Left ventricle myocardium inferior (tissue), 1 donor: ENCODE measurements around the gene SLC6A11. TPM values are rescaled to one million over a fixed set of nuclear protein-coding genes. Genes with fewer than 3 reads are reported as not detected.

Experiments used
- DNase-seq: peaks from one replicate; pipeline ENCODE4 v3.0.0-alpha.2; 2020
- H3K27ac ChIP-seq: fragments of 200-600 bp; replicated peaks from 2 replicates; pipeline ENCODE4 v1.8.0; 2021
- H3K27me3 ChIP-seq: fragments of 200-600 bp; 2 replicates; pipeline ENCODE4 v1.8.0; 2021; ENCODE audit warnings: low read depth
- H3K36me3 ChIP-seq: fragments of 200-600 bp; 2 replicates; pipeline ENCODE4 v1.8.0; 2021
- H3K4me1 ChIP-seq: fragments of 200-600 bp; 2 replicates; pipeline ENCODE4 v1.8.0; 2021
- H3K4me3 ChIP-seq: fragments of 200-600 bp; 2 replicates; pipeline ENCODE4 v1.8.0; 2021; ENCODE audit warnings: mild to moderate bottlenecking, moderate library complexity
- H3K9me3 ChIP-seq: fragments of 200-600 bp; replicated peaks from 2 replicates; pipeline ENCODE4 v1.8.0; 2021
- intact Hi-C: fragments of 100-400 bp; cut with micrococcal nuclease; formaldehyde crosslinking; loops from one replicate; pipeline ENCODE4 v1.11.0; 2022
- total RNA-seq: library from RNA; stranded (reverse); fragmentation: NEBNext Ultra II Directional; extraction: Animal tissue kit (Norgen Biotek cat#: 25700); gene quantifications from one replicate; pipeline ENCODE4 v1.2.1, GENCODE V29; 2021
- TF ChIP-seq, protein P1 (sequence below): fragments of 200-600 bp; IDR thresholded peaks from 2 replicates; pipeline ENCODE4 v1.8.0; 2021; ENCODE audit warnings: antibody characterized with exemption, mild to moderate bottlenecking, borderline replicate concordance
- donor health status: DM: no; HTN: yes; CAD: no; lungs with severe emphysema.

The SLC6A11 gene
- total RNA-seq, 1 donor from 2014 or later, result not detected

DNA sequence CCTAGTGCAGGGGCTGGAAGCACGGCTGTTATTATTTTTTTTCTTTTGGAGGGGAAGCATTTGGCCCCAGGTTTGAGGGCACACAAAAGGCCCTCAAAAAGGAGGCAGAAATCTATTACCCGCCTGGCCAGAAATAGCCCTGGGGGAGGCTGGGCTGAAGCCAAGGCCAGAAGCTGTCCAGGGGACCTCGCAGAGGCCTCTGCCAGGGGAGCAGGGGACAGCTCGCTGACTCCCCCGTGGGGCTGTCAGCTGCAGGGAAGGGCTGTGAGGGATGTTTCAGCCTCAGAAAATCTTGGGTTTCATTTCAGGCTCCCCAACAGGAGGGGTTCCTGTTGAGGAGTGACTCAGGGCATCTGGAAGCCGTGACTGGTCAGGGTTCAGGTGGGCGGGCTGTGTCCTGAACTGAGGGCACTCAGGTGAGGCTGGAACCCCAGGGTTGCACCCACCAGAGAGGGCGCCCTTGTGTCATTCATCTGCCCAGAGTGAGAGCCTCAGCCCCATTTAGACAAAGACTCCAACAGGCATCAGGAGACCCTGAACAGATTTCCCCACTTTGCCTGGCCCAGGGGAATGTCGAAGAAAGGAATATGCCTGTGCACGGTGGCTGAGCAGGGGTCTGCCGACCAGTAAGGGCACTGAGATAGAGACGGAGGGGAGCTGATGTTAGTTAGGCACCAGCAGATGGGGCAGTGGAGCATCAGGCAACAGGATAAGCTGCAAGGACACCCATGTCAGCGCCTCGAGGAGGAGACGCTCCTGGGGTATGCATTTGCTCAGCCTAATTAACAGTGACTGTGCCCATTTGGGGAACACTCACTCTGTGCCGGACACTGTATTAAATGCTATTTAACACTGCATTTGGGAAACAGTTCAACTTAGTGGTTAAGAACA lies 43.5 kb upstream of the SLC6A11 start:
- Histone ChIP-seq H3K27ac (no peak overlapping the region), H3K36me3 (no peaks in the 10 kb centered on the region), H3K27me3 (peaks cover 93% of the 10 kb centered on the region), H3K4me1 (no peaks in the 10 kb centered on the region), H3K9me3 (peaks cover 7% of the 10 kb centered on the region), H3K4me3 (no peak overlapping the region)
- TF ChIP-seq, protein P1, sequence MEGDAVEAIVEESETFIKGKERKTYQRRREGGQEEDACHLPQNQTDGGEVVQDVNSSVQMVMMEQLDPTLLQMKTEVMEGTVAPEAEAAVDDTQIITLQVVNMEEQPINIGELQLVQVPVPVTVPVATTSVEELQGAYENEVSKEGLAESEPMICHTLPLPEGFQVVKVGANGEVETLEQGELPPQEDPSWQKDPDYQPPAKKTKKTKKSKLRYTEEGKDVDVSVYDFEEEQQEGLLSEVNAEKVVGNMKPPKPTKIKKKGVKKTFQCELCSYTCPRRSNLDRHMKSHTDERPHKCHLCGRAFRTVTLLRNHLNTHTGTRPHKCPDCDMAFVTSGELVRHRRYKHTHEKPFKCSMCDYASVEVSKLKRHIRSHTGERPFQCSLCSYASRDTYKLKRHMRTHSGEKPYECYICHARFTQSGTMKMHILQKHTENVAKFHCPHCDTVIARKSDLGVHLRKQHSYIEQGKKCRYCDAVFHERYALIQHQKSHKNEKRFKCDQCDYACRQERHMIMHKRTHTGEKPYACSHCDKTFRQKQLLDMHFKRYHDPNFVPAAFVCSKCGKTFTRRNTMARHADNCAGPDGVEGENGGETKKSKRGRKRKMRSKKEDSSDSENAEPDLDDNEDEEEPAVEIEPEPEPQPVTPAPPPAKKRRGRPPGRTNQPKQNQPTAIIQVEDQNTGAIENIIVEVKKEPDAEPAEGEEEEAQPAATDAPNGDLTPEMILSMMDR, result no peak
- no peak for DNase-seq
- intact Hi-C loops, result no loop called here

DNA sequence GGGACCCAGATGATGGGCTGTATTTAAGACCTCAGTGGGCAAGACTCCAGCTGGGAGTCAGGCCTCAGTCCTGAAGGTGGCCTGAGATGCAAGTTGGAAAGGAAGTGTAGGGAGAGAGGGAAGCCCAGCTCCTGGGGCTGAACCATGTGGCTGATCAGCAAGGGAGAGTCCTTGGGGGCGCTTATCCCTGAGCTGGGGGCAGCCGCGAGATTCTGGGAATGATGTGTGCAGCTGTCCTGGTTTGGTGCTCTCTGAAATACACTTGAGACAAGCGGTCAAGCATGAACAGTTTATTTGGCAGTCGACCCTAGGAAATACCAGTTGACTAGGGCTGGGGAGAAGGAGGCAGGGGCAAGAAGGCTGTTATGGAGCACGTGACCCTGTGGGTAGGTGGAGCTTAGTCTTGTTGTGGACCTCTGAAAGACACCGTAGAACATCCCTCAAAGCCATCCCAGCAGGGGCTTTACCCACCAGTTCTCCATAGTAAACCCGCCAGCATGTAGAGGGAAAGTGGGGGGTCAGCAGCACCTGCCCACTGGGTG lies 41.8 kb upstream of the SLC6A11 start:
- Histone ChIP-seq H3K27me3 (peaks cover 93% of the 10 kb centered on the region), H3K4me3 (no peak overlapping the region), H3K36me3 (no peaks in the 10 kb centered on the region), H3K9me3 (peaks cover 7% of the 10 kb centered on the region), H3K4me1 (no peaks in the 10 kb centered on the region), H3K27ac (no peak overlapping the region)
- TF ChIP-seq, protein P1, result no peak
- intact Hi-C loops, result no loop called here
- DNase-seq, result no peak

DNA sequence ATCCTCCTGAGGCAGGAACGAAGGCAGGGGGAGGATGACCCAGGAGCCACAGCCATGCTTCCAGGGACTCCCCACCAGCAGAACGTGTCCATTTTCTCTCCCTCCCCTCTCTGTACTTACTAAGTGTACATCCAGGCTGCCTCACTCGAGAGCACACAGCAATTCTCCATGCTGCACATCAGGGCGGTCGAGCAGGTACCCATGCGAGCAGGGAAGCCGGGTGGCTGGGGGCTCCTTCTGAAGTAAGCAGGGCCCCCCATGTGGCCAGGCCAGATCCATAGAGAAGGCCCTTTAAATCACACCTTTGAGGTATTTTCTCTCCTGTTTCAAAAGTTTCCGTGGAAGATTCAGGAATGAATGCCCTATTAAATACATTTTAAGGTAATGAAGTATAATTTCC lies 41.2 kb upstream of the SLC6A11 start:
- Histone ChIP-seq H3K27me3 (peaks cover 93% of the 10 kb centered on the region), H3K27ac (no peak overlapping the region), H3K9me3 (peaks cover 7% of the 10 kb centered on the region), H3K4me1 (no peaks in the 10 kb centered on the region), H3K36me3 (no peaks in the 10 kb centered on the region), H3K4me3 (no peak overlapping the region)
- no peak for DNase-seq
- TF ChIP-seq, protein P1, result no peak
- intact Hi-C loops, result no loop called here

DNA sequence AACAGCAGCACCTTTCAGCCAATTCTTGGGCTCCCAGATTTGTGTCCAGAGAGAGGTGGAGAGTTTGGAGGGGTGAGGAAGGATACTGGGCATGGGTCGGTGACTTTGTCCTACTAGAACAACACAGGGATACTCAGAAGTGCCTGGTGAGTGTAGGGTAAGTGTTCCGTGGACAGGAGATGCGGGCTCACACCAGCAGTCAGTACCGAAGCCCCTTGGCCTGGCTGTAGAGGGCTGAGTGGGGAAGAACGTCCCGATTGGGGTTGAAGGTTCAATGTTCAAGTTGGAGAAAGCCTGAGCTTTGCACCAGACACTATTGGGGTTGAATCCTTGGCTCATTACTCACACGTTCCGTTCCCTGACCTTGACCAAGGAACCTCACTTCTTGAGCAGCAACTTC lies 40.8 kb upstream of the SLC6A11 start:
- TF ChIP-seq, protein P1, result no peak
- H3K27me3 ChIP-seq, result peaks cover 90% of the 10 kb centered on the region
- intact Hi-C loops, result no loop called here

DNA sequence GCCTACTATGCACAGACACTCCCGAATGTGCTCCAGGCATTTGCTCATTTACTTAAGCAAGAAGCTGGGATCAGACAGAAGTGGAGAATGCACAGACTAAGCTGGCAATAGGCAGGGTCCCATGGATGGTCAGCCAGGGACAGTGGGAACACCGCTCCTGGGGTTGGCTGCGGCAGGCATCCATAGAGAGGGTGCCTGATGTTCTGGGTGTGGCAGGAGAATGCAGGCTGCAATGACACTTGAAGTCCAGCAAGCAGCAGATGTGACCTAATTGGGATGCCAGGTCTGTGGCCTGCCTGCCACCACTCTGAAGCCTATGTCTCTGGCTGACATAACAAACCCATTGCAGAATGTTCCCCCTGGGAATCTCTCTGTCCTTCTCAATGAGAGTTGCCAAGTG lies 40.2 kb upstream of the SLC6A11 start:
- H3K27me3 ChIP-seq, result peaks cover 87% of the 10 kb centered on the region
- no peak for DNase-seq
- intact Hi-C loops, result no loop called here

More for the DNA sequence above, 40.8 kb upstream of the SLC6A11 start:
- no peak overlapping the region for H3K27ac ChIP-seq
- H3K4me1 ChIP-seq, result no peaks in the 10 kb centered on the region
- H3K36me3 ChIP-seq, result no peaks in the 10 kb centered on the region
- no peak overlapping the region for H3K4me3 ChIP-seq
- H3K9me3 ChIP-seq, result peaks cover 7% of the 10 kb centered on the region
- DNase-seq, result no peak

More for the DNA sequence above, 40.2 kb upstream of the SLC6A11 start:
- Histone ChIP-seq H3K4me3 (no peak overlapping the region), H3K36me3 (no peaks in the 10 kb centered on the region), H3K9me3 (peaks cover 7% of the 10 kb centered on the region), H3K27ac (no peak overlapping the region), H3K4me1 (no peaks in the 10 kb centered on the region)
- TF ChIP-seq, protein P1, result no peak
